GM13976 (cell line): ENCODE data around the gene SURF1.

Experiments
- DNase-seq: peaks from one replicate; pipeline ENCODE4 v3.0.0; 2012; ENCODE audit warnings: low spot score
- CTCF ChIP-seq: IDR thresholded peaks from 2 replicates; pipeline ENCODE4 v1.5.1; 2012; ENCODE audit warnings: borderline replicate concordance, mild to moderate bottlenecking; ENCODE audit not compliant: insufficient read depth; ENCODE audit errors: extremely low read depth, missing control alignments, control extremely low read depth
- in situ Hi-C: fragments of 300-500 bp; cut with MboI; formaldehyde crosslinking; loops from one replicate; pipeline ENCODE4 v1.12.0; 2022; ENCODE audit warnings: low sequenced_read_pairs, mixed read lengths, inconsistent platforms; ENCODE audit not compliant: unreplicated experiment

The SURF1 gene

DNA sequence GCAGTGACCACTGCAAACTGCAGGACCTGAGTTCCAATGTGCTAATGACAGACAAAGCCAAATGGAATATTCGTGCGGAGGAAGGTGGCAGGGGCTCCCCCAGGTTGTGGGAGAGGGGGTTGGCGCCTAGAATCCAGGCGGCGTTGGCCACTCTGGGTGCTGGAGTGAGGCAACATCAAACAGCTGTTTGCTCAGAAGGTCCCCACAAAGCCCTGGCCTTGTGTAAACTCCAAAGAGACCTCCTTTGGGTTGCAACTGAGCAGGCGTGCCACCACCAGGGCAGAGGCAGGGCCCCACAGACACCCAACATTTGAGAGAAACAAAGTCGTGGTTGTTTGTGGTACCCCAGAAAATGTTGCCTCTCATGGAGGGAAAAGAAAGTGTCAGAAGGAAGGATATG, 34.4 kb upstream of the SURF1 start:
- TF ChIP-seq CTCF = no peak
- no peak for DNase-seq
- in situ Hi-C loops = no loop called here

GRCh38 chr9:133389562-133389961, 33.3 kb upstream of the SURF1 start:
- no peak for DNase-seq
- in situ Hi-C loops = no loop called here
- no peak for TF ChIP-seq CTCF

- in situ Hi-C loops = no loop called here
- TF ChIP-seq CTCF = no peak
Observed at GRCh38 chr9:133389025-133389557, 32.8 kb upstream of the SURF1 start.

GRCh38 chr9:133387680-133388079, 31.4 kb upstream of the SURF1 start:
- in situ Hi-C loops = no loop called here
- no peak for DNase-seq
- no peak for TF ChIP-seq CTCF

More at GRCh38 chr9:133389025-133389557, 32.8 kb upstream of the SURF1 start:
- DNase-seq = no peak

DNA sequence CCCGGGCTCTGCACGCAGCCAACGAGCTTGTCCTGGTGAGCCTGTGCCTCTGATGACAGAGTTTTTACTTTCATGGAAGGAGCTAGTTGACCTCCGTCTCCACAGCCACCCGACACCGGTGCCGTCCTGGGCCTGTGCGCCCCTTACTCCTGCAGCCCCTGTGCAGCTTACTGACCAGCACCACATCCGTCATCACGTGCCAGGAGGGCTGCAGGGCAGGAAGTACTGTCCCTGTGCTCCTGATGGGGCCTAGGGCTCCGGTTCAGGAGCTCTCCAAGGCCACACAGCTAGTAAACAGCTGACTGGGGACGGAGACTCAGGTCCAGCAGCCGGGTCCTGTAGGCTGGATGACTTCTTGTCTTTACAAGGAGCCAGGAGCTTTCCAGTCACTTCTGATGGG, 30.1 kb upstream of the SURF1 start:
- in situ Hi-C loops = no loop called here
- DNase-seq = no peak
- no peak for TF ChIP-seq CTCF

DNA sequence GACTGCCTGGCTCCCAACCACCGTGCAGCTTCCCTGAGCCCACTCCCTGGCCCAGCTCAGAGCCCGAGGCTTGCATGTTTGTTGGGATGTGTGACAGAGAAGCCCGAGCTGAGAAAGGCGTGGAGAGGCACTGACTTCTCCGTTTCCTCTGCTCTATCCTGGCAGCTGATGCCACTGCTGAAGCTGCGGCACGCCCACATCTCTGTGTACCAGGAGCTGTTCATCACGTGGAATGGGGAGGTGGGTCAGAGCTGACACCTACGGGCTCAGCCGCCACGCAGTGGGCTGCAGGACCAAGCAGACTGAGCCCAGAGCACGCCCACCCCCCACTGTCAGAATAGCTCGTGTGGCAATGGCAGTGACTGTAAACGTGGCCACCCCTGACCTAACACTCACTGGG, 29.2 kb upstream of the SURF1 start:
- no peak for TF ChIP-seq CTCF
- in situ Hi-C loops = no loop called here
- DNase-seq = no peak
